Neuronal stem cell (in vitro differentiated cells): ENCODE measurements around the gene LRRTM4.

ENCODE experiments used
- DNase-seq: peaks from one replicate; pipeline ENCODE4 v3.0.0-alpha.2; 2013; ENCODE audit warnings: low spot score
- H2AFZ ChIP-seq: one replicate; pipeline ENCODE4 v1.6.1; 2013; ENCODE audit warnings: mild to moderate bottlenecking, low read length, inconsistent platforms
- H2AK5ac ChIP-seq: 2 replicates; pipeline ENCODE4 v1.6.1; 2013; ENCODE audit warnings: low read depth, mild to moderate bottlenecking, inconsistent platforms, low read length, moderate library complexity, mixed read lengths
- H2BK120ac ChIP-seq: 2 replicates; pipeline ENCODE4 v1.6.1; 2013; ENCODE audit warnings: low read depth, mild to moderate bottlenecking, inconsistent platforms, low read length, moderate library complexity, mixed read lengths
- H2BK12ac ChIP-seq: one replicate; pipeline ENCODE4 v1.6.1; 2013; ENCODE audit warnings: low read length, inconsistent platforms
- H2BK15ac ChIP-seq: 2 replicates; pipeline ENCODE4 v1.6.1; 2013; ENCODE audit warnings: mild to moderate bottlenecking, low read length, inconsistent platforms, mixed read lengths
- H2BK5ac ChIP-seq: one replicate; pipeline ENCODE4 v1.6.1; 2013; ENCODE audit warnings: inconsistent platforms, mild to moderate bottlenecking, low read length, moderate library complexity
- H3K14ac ChIP-seq: one replicate; pipeline ENCODE4 v1.6.1; 2013; ENCODE audit warnings: low read length, inconsistent platforms
- H3K18ac ChIP-seq: 2 replicates; pipeline ENCODE4 v1.6.1; 2013; ENCODE audit warnings: low read length, inconsistent platforms
- H3K23ac ChIP-seq: 2 replicates; pipeline ENCODE4 v1.6.1; 2013; ENCODE audit warnings: low read depth, mild to moderate bottlenecking, mixed read lengths, low read length, inconsistent platforms; ENCODE audit not compliant: poor library complexity
- H3K27ac ChIP-seq: replicated peaks from 3 replicates; pipeline ENCODE4 v1.5.1; 2013; ENCODE audit warnings: low read length, inconsistent platforms
- H3K27me3 ChIP-seq, 3 experiments: 2 replicates each; pipeline ENCODE4 v1.6.1; 2013; ENCODE audit warnings: low read length in 3 of 3, mild to moderate bottlenecking in 2 of 3, inconsistent platforms in 1 of 3, low read depth in 1 of 3, mixed read lengths in 1 of 3, moderate library complexity in 1 of 3; ENCODE audit not compliant: control insufficient read depth in 3 of 3, insufficient read depth in 3 of 3
- H3K36me3 ChIP-seq, 2 donors: replicated peaks in 1 of 2; 2 replicates each; pipeline ENCODE4 v1.6.1; 2013; ENCODE audit warnings: low read length in 2 of 2; ENCODE audit not compliant: control insufficient read depth in 2 of 2, insufficient read depth in 2 of 2
- H3K4ac ChIP-seq: 2 replicates; pipeline ENCODE4 v1.6.1; 2013; ENCODE audit warnings: inconsistent platforms, mild to moderate bottlenecking, low read length, moderate library complexity
- H3K4me1 ChIP-seq, 2 donors: 1 replicate in 1 of 2; 2 replicates in 1 of 2; pipeline ENCODE4 v1.6.1; 2013; ENCODE audit warnings: low read length in 2 of 2, low read depth in 1 of 2; ENCODE audit not compliant: control insufficient read depth in 2 of 2, insufficient read depth in 1 of 2
- H3K4me2 ChIP-seq: one replicate; pipeline ENCODE4 v1.6.1; 2013; ENCODE audit warnings: mild to moderate bottlenecking, low read length, inconsistent platforms; ENCODE audit not compliant: insufficient read depth, poor library complexity, severe bottlenecking
- H3K4me3 ChIP-seq, 2 donors: 2 replicates each; pipeline ENCODE4 v1.5.1; 2013; ENCODE audit warnings: low read length in 2 of 2, mild to moderate bottlenecking in 2 of 2, inconsistent platforms in 1 of 2, moderate library complexity in 1 of 2
- H3K79me1 ChIP-seq: one replicate; pipeline ENCODE4 v1.6.1; 2013; ENCODE audit warnings: low read depth, mild to moderate bottlenecking, inconsistent platforms, low read length, moderate library complexity
- H3K9ac ChIP-seq: one replicate; pipeline ENCODE4 v1.6.1; 2013; ENCODE audit warnings: mild to moderate bottlenecking, low read depth, low read length, inconsistent platforms; ENCODE audit not compliant: poor library complexity
- H3K9me3 ChIP-seq, 2 donors: replicated peaks in 1 of 2; 2 replicates each; pipeline versions ENCODE3 to v1.6.1; 2013; ENCODE audit warnings: low read length in 2 of 2, mild to moderate bottlenecking in 2 of 2, inconsistent platforms in 1 of 2, low read depth in 1 of 2, mixed read lengths in 1 of 2, moderate library complexity in 1 of 2; ENCODE audit not compliant: control insufficient read depth in 2 of 2, insufficient read depth in 1 of 2
- H4K8ac ChIP-seq: one replicate; pipeline ENCODE4 v1.6.1; 2013; ENCODE audit warnings: low read depth, mild to moderate bottlenecking, inconsistent platforms, low read length, moderate library complexity
- H4K91ac ChIP-seq: one replicate; pipeline ENCODE4 v1.6.1; 2013; ENCODE audit warnings: low read length, low read depth, mild to moderate bottlenecking, inconsistent platforms; ENCODE audit not compliant: poor library complexity
- WGBS, 2 donors: extraction: QIAGEN DNeasy Blood & Tissue Kit; methylation state at CpG; one replicate each; pipeline ENCODE4 v1.1.7; 2013; ENCODE audit warnings: missing lambda C conversion rate in 2 of 2, mixed read lengths in 1 of 2; ENCODE audit not compliant: insufficient read length in 2 of 2, insufficient replicate concordance in 1 of 2; ENCODE audit errors: extremely low coverage in 2 of 2; 5-methylcytosine and 5-hydroxymethylcytosine counted together

LRRTM4 gene

DNA sequence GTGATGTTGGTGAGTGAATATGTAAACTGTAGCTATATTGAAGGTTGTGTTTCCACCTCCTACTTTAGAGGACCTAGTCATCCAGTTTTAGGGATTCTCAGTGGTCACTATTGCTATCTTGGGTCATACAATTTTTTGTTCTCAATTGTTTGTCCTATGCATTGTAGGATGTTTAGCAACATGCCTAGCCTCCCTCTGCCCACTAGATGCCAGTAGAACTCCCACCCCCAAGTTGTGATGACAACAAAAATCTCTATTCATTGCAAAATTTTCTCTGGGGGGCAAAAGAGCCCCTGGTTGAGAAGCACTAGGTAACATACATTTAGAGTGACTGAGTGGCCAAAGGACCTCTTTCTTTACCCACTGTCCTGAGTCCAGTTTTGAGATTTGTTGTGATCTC is 87.3 kb downstream of the LRRTM4 start:
- no peak overlapping the region for H4K91ac ChIP-seq
- no peak overlapping the region for H2BK15ac ChIP-seq
- H3K18ac ChIP-seq = no peak overlapping the region
- no peak overlapping the region for H3K4ac ChIP-seq
- no peak overlapping the region for H2BK12ac ChIP-seq
- no peaks in the 10 kb centered on the region for H3K9me3 ChIP-seq
- no peak overlapping the region for H3K4me2 ChIP-seq
- no peaks in the 10 kb centered on the region for H3K79me1 ChIP-seq
- no peak overlapping the region for H2BK5ac ChIP-seq
- no peak overlapping the region for H2AFZ ChIP-seq
- DNase-seq = no peak
- H3K9ac ChIP-seq = no peak overlapping the region
- H3K4me1 ChIP-seq = no peaks in the 10 kb centered on the region
- no peak overlapping the region for H2BK120ac ChIP-seq
- H2AK5ac ChIP-seq = no peak overlapping the region
- H3K23ac ChIP-seq = no peak overlapping the region
- no peak overlapping the region for H3K4me3 ChIP-seq
- H3K14ac ChIP-seq = no peak overlapping the region
- H3K36me3 ChIP-seq = no peaks in the 10 kb centered on the region
- no peak overlapping the region for H4K8ac ChIP-seq
- no peaks in the 10 kb centered on the region for H3K27me3 ChIP-seq
- no peak overlapping the region for H3K27ac ChIP-seq

DNA sequence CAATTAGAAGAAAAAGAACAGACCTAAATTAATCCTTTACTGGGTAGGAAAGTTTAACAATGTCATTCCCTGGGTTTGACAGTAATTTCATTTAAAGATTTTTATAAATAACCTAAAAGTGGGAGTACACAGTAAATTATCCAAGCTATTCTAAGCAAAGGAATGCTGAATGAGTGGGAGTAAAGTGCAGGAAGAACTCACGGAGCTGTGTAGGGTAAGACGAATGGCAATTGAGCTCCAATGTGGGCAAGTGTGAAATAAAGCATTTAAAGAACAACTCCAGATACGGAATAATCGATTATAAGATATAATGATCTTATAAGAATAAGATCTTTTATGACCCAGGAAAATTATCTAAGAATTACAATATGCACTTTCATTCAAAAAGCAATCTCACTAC is 93.2 kb downstream of the LRRTM4 start:
- H2AFZ ChIP-seq = no peak overlapping the region
- H3K9me3 ChIP-seq = no peaks in the 10 kb centered on the region
- no peak overlapping the region for H3K4me3 ChIP-seq
- no peak overlapping the region for H4K8ac ChIP-seq
- H2BK5ac ChIP-seq = no peak overlapping the region
- no peak overlapping the region for H3K18ac ChIP-seq
- H2BK12ac ChIP-seq = no peak overlapping the region
- H2AK5ac ChIP-seq = no peak overlapping the region
- no peak for DNase-seq
- no peak overlapping the region for H2BK15ac ChIP-seq
- no peaks in the 10 kb centered on the region for H3K4me1 ChIP-seq
- no peak overlapping the region for H3K4ac ChIP-seq
- H3K9ac ChIP-seq = no peak overlapping the region
- H3K27ac ChIP-seq = no peak overlapping the region
- H3K79me1 ChIP-seq = no peaks in the 10 kb centered on the region
- H3K23ac ChIP-seq = no peak overlapping the region
- H4K91ac ChIP-seq = no peak overlapping the region
- no peaks in the 10 kb centered on the region for H3K27me3 ChIP-seq
- H3K4me2 ChIP-seq = no peak overlapping the region
- WGBS, 2 donors = no CpG with 5 or more reads among the region's 4 CpGs
- H3K14ac ChIP-seq = no peak overlapping the region
- H3K36me3 ChIP-seq = no peaks in the 10 kb centered on the region
- H2BK120ac ChIP-seq = no peak overlapping the region

DNA sequence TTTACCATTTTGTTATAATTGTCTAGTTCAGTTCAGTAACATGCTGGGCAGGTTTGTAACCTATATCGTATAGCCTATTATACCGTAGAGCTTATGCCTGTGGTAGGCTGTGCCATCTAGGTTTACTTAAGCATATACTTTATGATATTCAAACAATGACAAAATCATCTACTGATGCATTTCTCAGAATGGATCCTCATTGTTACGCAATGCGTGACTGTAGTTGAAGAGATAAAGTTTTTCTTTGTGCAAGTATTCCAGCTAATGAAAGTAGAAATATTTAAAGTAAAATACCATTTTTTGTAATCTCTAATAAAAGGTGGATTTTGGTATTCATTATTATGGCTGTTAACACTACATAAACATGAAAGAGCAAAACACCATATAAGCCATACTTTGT is 100.2 kb downstream of the LRRTM4 start:
- Histone ChIP-seq H3K9ac (no peak overlapping the region), H3K14ac (no peak overlapping the region), H3K23ac (no peak overlapping the region), H2BK120ac (no peak overlapping the region), H3K36me3 (no peaks in the 10 kb centered on the region), H2BK5ac (no peak overlapping the region), H3K4me2 (no peak overlapping the region), H2BK15ac (no peak overlapping the region), H3K4me1 (no peaks in the 10 kb centered on the region), H3K9me3 (no peaks in the 10 kb centered on the region), H3K4ac (no peak overlapping the region), H3K27ac (no peak overlapping the region), H3K4me3 (no peak overlapping the region), H2AFZ (no peak overlapping the region), H4K8ac (no peak overlapping the region), H3K27me3 (no peaks in the 10 kb centered on the region), H3K79me1 (no peaks in the 10 kb centered on the region), H4K91ac (no peak overlapping the region), H2AK5ac (no peak overlapping the region), H2BK12ac (no peak overlapping the region), H3K18ac (no peak overlapping the region)
- WGBS, 2 donors = no CpG with 5 or more reads among the region's 4 CpGs
- DNase-seq = no peak

DNA sequence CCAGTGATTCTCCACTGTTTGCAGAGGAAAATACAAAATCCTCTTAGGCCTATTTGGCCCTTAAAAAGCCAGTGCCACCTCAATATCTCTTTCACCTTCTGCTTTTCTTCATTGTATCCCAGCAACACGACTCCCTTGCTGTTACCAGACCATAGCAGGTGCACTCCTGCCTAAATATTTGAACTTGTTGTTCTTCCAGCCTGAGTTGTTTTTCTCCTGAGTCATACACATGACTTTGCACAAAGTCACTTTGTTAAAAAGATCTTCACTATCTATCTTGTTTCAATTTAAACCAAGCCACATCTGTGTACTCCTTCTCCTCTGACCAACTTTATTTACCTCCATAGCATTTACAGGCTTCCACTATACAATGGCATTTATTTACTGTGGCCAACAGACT is 103.6 kb downstream of the LRRTM4 start:
- H3K27ac ChIP-seq = no peak overlapping the region
- no peak overlapping the region for H2BK5ac ChIP-seq
- no peak overlapping the region for H4K91ac ChIP-seq
- no peak overlapping the region for H4K8ac ChIP-seq
- H3K4me3 ChIP-seq = no peak overlapping the region
- no peak overlapping the region for H2AK5ac ChIP-seq
- DNase-seq = no peak
- H3K4me2 ChIP-seq = no peak overlapping the region
- H3K14ac ChIP-seq = no peak overlapping the region
- no peaks in the 10 kb centered on the region for H3K4me1 ChIP-seq
- WGBS, 2 donors = no CpG with 5 or more reads among the region's 1 CpG
- no peak overlapping the region for H2BK12ac ChIP-seq
- no peak overlapping the region for H3K23ac ChIP-seq
- H3K79me1 ChIP-seq = no peaks in the 10 kb centered on the region
- H3K27me3 ChIP-seq = no peaks in the 10 kb centered on the region
- no peak overlapping the region for H2BK15ac ChIP-seq
- no peak overlapping the region for H3K18ac ChIP-seq
- H3K9ac ChIP-seq = no peak overlapping the region
- H2BK120ac ChIP-seq = no peak overlapping the region
- no peaks in the 10 kb centered on the region for H3K9me3 ChIP-seq
- H2AFZ ChIP-seq = no peak overlapping the region
- H3K36me3 ChIP-seq = no peaks in the 10 kb centered on the region
- H3K4ac ChIP-seq = no peak overlapping the region
